K562 (cell line): ENCODE measurements around the gene CRYBG2. TPM values are rescaled to one million over a fixed set of nuclear protein-coding genes. Genes with fewer than 3 reads are reported as not detected.

ENCODE experiments used
- ATAC-seq: fragments of 200-7000 bp; cut with Tn5 transposase; 3 replicates; pipeline ENCODE4 v1.9.1; 2020; ENCODE audit warnings: moderate library complexity
- BruUV-seq: library from RNA; stranded (reverse); fragments of 400-500 nt; replicated peaks from 2 replicates; lab custom pipeline; 2021; lab: Mats Ljungman, UMichigan
- CTCF ChIA-PET: fragments of 300-600 bp; formaldehyde crosslinking; extraction: SDS; loops from one replicate; lab custom pipeline; 2021; ENCODE audit warnings: low intra/inter-chr PET ratio; lab: Yijun Ruan, JAX
- POLR2A ChIA-PET: fragments of 300-600, 350-650 bp; sonication (Branson Sonifier 250); formaldehyde crosslinking; extraction: SDS; loops from one replicate; lab custom pipeline; 2021; ENCODE audit warnings: antibody characterized with exemption, inconsistent platforms; lab: Yijun Ruan, JAX
- DNase-seq, 4 experiments: peaks; one replicate each; pipeline versions ENCODE4 v3.0.0 to v3.0.0-alpha.2; 2011 to 2018; ENCODE audit warnings: low spot score in 3 of 4, mixed read lengths in 3 of 4; ENCODE audit errors: extremely low read depth in 1 of 4
- FAIRE-seq: peaks from 2 replicates; lab custom pipeline; 2011; peaks lifted over from hg19 to GRCh38; lab: Jason Lieb, UNC
- H2AFZ ChIP-seq: 2 replicates; pipeline ENCODE4 v1.6.0; 2011; ENCODE audit warnings: low read depth, low read length, control low read depth, inconsistent platforms
- H3K27ac ChIP-seq: fragments of 200-600 bp; 3 replicates; pipeline ENCODE4 v1.8.0; 2011; ENCODE audit warnings: low read depth, mild to moderate bottlenecking, control low read depth, inconsistent platforms, low read length, moderate library complexity, mixed read lengths; ENCODE audit errors: extremely low read depth
- H3K27me3 ChIP-seq, 2 experiments: fragments of 300-600 bp in 1 of 2; 2 replicates in 1 of 2; 3 replicates in 1 of 2; pipeline versions ENCODE4 v1.6.0 to v1.8.0; 2011; ENCODE audit warnings: inconsistent platforms in 2 of 2, low read length in 2 of 2, mild to moderate bottlenecking in 1 of 2, mixed read lengths in 1 of 2, moderate library complexity in 1 of 2; ENCODE audit not compliant: control insufficient read depth in 2 of 2, insufficient read depth in 2 of 2
- H3K36me3 ChIP-seq: fragments of 300-600 bp; 3 replicates; pipeline ENCODE4 v1.8.0; 2011; ENCODE audit warnings: mild to moderate bottlenecking, low read length, inconsistent platforms; ENCODE audit not compliant: control insufficient read depth, insufficient read depth
- H3K4me1 ChIP-seq, 2 experiments: fragments of 200-600 bp in 1 of 2; replicated peaks in 1 of 2; 2 replicates in 1 of 2; 3 replicates in 1 of 2; pipeline versions ENCODE4 v1.5.1 to v1.8.0; 2011; ENCODE audit warnings: inconsistent platforms in 2 of 2, low read length in 2 of 2, mild to moderate bottlenecking in 1 of 2, mixed read lengths in 1 of 2, moderate library complexity in 1 of 2; ENCODE audit not compliant: control insufficient read depth in 2 of 2, insufficient read depth in 2 of 2
- H3K4me2 ChIP-seq: 2 replicates; pipeline ENCODE4 v1.6.1; 2011; ENCODE audit warnings: low read length, control low read depth, inconsistent platforms, mixed read lengths; ENCODE audit not compliant: insufficient read depth
- H3K4me3 ChIP-seq: fragments of 200-600 bp; sonication (generic), shearing (Covaris generic); 2 replicates; pipeline ENCODE4 v1.5.1; 2016; ENCODE audit warnings: control low read depth, inconsistent platforms
- H3K79me2 ChIP-seq: fragments of 200-600 bp; 3 replicates; pipeline ENCODE4 v1.8.0; 2011; ENCODE audit warnings: low read length, inconsistent platforms; ENCODE audit not compliant: control insufficient read depth, insufficient read depth
- H3K9ac ChIP-seq, 2 experiments: 2 replicates each; pipeline versions ENCODE4 v1.6.0 to v1.6.1; 2011; ENCODE audit warnings: low read depth in 2 of 2, low read length in 2 of 2, control low read depth in 1 of 2, inconsistent platforms in 1 of 2, mild to moderate bottlenecking in 1 of 2, mixed read lengths in 1 of 2; ENCODE audit not compliant: insufficient read depth in 1 of 2
- H3K9me1 ChIP-seq: one replicate; pipeline ENCODE4 v1.6.0; 2011; ENCODE audit warnings: inconsistent platforms, mild to moderate bottlenecking, low read length, moderate library complexity; ENCODE audit not compliant: control insufficient read depth, insufficient read depth
- H3K9me3 ChIP-seq: replicated peaks from 2 replicates; pipeline ENCODE4 v1.5.1; 2011; ENCODE audit warnings: low read depth, low read length, inconsistent platforms; ENCODE audit not compliant: control insufficient read depth, insufficient read depth
- H4K20me1 ChIP-seq: replicated peaks from 2 replicates; pipeline ENCODE4 v1.6.1; 2011; ENCODE audit warnings: low read length, inconsistent platforms, mixed read lengths; ENCODE audit not compliant: control insufficient read depth, insufficient read depth
- GABPB2 ChIP-seq: fragments of 250-450 bp; sonication (Bioruptor Pico); conservative IDR thresholded peaks from 2 replicates; pipeline ENCODE4 v1.5.1; 2021; ENCODE audit warnings: mild to moderate bottlenecking
- TGIF2 ChIP-seq: sonication (generic); formaldehyde crosslinking; IDR thresholded peaks from 2 replicates; pipeline ENCODE4 v1.8.1; 2022; ENCODE audit warnings: mild to moderate bottlenecking, missing genetic modification reagents, moderate library complexity
- WGBS: fragments of 100-300 bp; shearing (Covaris generic); methylation state at CpG from one replicate; pipeline ENCODE4 v1.1.6; 2016; ENCODE audit warnings: low coverage, mixed read lengths; ENCODE audit not compliant: insufficient coverage; ENCODE audit errors: missing lambda C conversion rate; 5-methylcytosine and 5-hydroxymethylcytosine counted together
- in situ Hi-C: fragments of 300-500 bp; cut with MboI; formaldehyde crosslinking; loops from 4 replicates; pipeline ENCODE4 v1.15.0; 2018; ENCODE audit warnings: inconsistent platforms, mixed read lengths
- intact Hi-C: fragments of 100-400 bp; cut with micrococcal nuclease; formaldehyde crosslinking; loops from 2 replicates; pipeline ENCODE4 v1.14.2; 2022
- polyA plus RNA-seq, 8 experiments: library from polyadenylated mRNA; depleted of rRNA in 4 of 8; stranded (reverse) in 5 of 8; unstranded in 3 of 8; fragments of >200 nt; fragmentation: Nextera tagmentation in 2 of 8; fragmentation: Illumina TruSeq in 1 of 8; extraction: Ambion mirVana in 2 of 8; extraction: Trizol in 1 of 8; gene quantifications; 2 replicates each; pipeline versions ENCODE4 v1.2.1 to v1.2.3, GENCODE V29; 2011 to 2014; ENCODE audit warnings: inconsistent platforms in 1 of 8, missing spikeins in 1 of 8
- total RNA-seq, 7 experiments: library from RNA; depleted of rRNA in 6 of 7; stranded (reverse); fragments of >200 nt in 6 of 7; fragmentation: Illumina TruSeq in 2 of 7; extraction: Trizol in 2 of 7; gene quantifications; 2 replicates each; pipeline versions ENCODE4 v1.2.1 to v1.2.3, GENCODE V29; 2011 to 2021; ENCODE audit warnings: low replicate concordance in 1 of 7

Gene CRYBG2
- total and polyA plus RNA-seq, 9 of the 15 experiments (the other 6 are each of a cell fraction or from before 2014, with no cell fraction given), result 0.39 to 8.5 (median 3.7) TPM

GRCh38 chr1:26359981-26360806 is 6.3 kb upstream of the CRYBG2 start:
- no peak overlapping the region for H3K4me2 ChIP-seq
- TF ChIP-seq TGIF2 (0 out of 2 replicates have a peak, but pooled peaks have one; percentile 51), GABPB2 (CRISPR knock-in tag) (no peak)
- 73% methylated on average over 55 of the region's 67 CpGs for WGBS
- in situ Hi-C loops, result no loop called here
- ChIA-PET POLR2A (interaction anchor here (0.6 to 0.9 kb wide), 3 partner anchors 8 to 266 kb away, joined by 3 to 4 read pairs (median 4); no protein-coding TSS in a partner anchor), CTCF (interaction anchor here (0.7 kb wide), 1 partner anchor 255 kb away, joined by 3 read pairs; no protein-coding TSS in a partner anchor)
- ATAC-seq (no peak), DNase-seq (no peak), FAIRE-seq (no peak)
- H3K9me3 ChIP-seq, result no peaks in the 10 kb centered on the region
- H3K4me3 ChIP-seq, result no peak overlapping the region
- BruUV-seq, result no TSS peak
- H3K4me1 ChIP-seq, result peaks cover 6 to 40% of the 10 kb centered on the region in 2 experiments; a peak in 4 of 5 replicates
- H3K79me2 ChIP-seq, result no peaks in the 10 kb centered on the region
- no peak overlapping the region for H2AFZ ChIP-seq
- no peaks in the 10 kb centered on the region for H3K9me1 ChIP-seq
- H3K9ac ChIP-seq, result peak overlapping the region in 1 of 2 experiments; percentile 21; a peak in 1 of 4 replicates
- intact Hi-C loops, result no loop called here
- no peaks in the 10 kb centered on the region for H3K36me3 ChIP-seq
- no peaks in the 10 kb centered on the region; a peak in 1 of 5 replicates for H3K27me3 ChIP-seq
- no peaks in the 10 kb centered on the region for H4K20me1 ChIP-seq
- no peak overlapping the region for H3K27ac ChIP-seq
